Measurements from ENCODE around the gene TNIK.

Gene TNIK

DNA sequence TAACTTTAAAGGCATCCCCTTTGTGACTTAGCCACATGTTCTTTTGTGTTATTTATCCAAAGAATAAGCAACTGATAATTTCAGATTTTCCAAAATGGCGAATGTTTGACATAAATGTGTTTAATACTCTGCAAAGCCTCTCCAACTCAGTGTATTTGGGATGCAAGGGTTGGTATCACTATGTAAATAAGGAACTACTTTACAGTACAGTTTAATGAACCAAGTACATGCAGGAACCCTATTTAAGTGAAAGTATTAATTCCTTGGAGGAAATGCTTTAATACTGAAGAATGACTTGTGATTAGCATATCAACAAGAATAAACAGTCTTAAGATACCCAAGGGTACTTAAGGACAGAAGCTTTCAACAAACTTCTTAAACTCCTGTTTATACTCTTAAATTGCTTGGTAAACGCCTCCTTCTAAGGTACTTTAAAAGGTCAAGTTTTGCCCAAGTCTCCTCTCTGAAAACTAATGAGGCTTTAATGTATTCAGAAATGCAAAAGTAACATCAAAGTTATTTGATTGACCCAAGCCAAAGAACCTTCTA, 107.7 kb downstream of the TNIK start:
- Histone ChIP-seq H2AFZ (ENCODE audit: low read length) (no peak overlapping the region), H4K20me1 (ENCODE audit: insufficient read depth, low read length) (no peaks in the 10 kb centered on the region), H3K27ac (ENCODE audit: low read depth, low read length, poor library complexity, severe bottlenecking) (no peak overlapping the region), H3K4me3 (ENCODE audit: low read depth, low read length, poor library complexity, severe bottlenecking) (no peak overlapping the region), H3K4me1 (ENCODE audit: insufficient read depth, low read length, severe bottlenecking) (no peaks in the 10 kb centered on the region), H3F3A (ENCODE audit: insufficient read depth, low read length) (no peaks in the 10 kb centered on the region), H3K79me2 (ENCODE audit: insufficient read depth, low read length) (no peaks in the 10 kb centered on the region), H3K9ac (ENCODE audit: low read length) (no peak overlapping the region), H3K36me3 (ENCODE audit: insufficient read depth, low read length) (no peaks in the 10 kb centered on the region), H3K9me3 (ENCODE audit: low read length) (no peaks in the 10 kb centered on the region), H3K4me2 (ENCODE audit: low read length) (no peak overlapping the region), H3K27me3 (ENCODE audit: insufficient read depth, low read length) (no peaks in the 10 kb centered on the region), H3K9me2 (ENCODE audit: low read depth, low read length) (no peaks in the 10 kb centered on the region)
- TF ChIP-seq EZH2 (IDR thresholded peaks at IDR 0.05; ENCODE audit: borderline replicate concordance, low read length) (no peak), CTCF (IDR thresholded peaks at IDR 0.05; ENCODE audit: low read length) (no peak)

GRCh38 chr3:171351676-171352075, 108.5 kb downstream of the TNIK start:
- no peaks in the 10 kb centered on the region for H3K9me3 ChIP-seq (ENCODE audit: low read length)
- no peaks in the 10 kb centered on the region for H3K27me3 ChIP-seq (ENCODE audit: insufficient read depth, low read length)
- H3K27ac ChIP-seq (ENCODE audit: low read depth, low read length, poor library complexity, severe bottlenecking) = no peak overlapping the region
- no peak overlapping the region for H3K9ac ChIP-seq (ENCODE audit: low read length)
- H3K4me1 ChIP-seq (ENCODE audit: insufficient read depth, low read length, severe bottlenecking) = no peaks in the 10 kb centered on the region
- no peaks in the 10 kb centered on the region for H3K79me2 ChIP-seq (ENCODE audit: insufficient read depth, low read length)
- H3K9me2 ChIP-seq (ENCODE audit: low read depth, low read length) = no peaks in the 10 kb centered on the region
- no peaks in the 10 kb centered on the region for H3F3A ChIP-seq (ENCODE audit: insufficient read depth, low read length)
- no peak for TF ChIP-seq CTCF (IDR thresholded peaks at IDR 0.05; ENCODE audit: low read length)
- no peak for TF ChIP-seq EZH2 (IDR thresholded peaks at IDR 0.05; ENCODE audit: borderline replicate concordance, low read length)
- no peak overlapping the region for H3K4me2 ChIP-seq (ENCODE audit: low read length)
- H2AFZ ChIP-seq (ENCODE audit: low read length) = no peak overlapping the region
- H4K20me1 ChIP-seq (ENCODE audit: insufficient read depth, low read length) = no peaks in the 10 kb centered on the region
- H3K4me3 ChIP-seq (ENCODE audit: low read depth, low read length, poor library complexity, severe bottlenecking) = no peak overlapping the region
- no peaks in the 10 kb centered on the region for H3K36me3 ChIP-seq (ENCODE audit: insufficient read depth, low read length)

DNA sequence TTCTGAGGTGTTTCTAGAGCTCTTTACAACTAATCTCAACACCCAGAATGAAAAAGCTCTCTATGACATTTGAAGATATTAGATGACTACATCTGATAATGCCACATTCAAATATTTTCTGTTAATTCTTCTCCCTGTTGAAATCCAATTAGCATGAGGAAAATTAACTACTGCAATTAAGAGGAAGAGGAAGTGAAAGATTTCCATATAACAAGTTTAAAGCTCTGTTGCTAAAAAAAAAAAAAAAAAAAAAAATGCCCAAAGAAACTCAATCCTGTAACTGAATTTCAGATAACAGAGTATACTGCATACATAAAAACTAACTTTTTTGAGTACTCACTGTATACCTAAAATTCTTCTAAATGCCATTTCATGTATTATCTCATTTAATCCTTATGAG, 109.8 kb downstream of the TNIK start:
- no peaks in the 10 kb centered on the region for H4K20me1 ChIP-seq (ENCODE audit: insufficient read depth, low read length)
- H3K27ac ChIP-seq (ENCODE audit: low read depth, low read length, poor library complexity, severe bottlenecking) = no peak overlapping the region
- TF ChIP-seq CTCF (IDR thresholded peaks at IDR 0.05; ENCODE audit: low read length) (no peak), EZH2 (IDR thresholded peaks at IDR 0.05; ENCODE audit: borderline replicate concordance, low read length) (no peak)
- H3K4me3 ChIP-seq (ENCODE audit: low read depth, low read length, poor library complexity, severe bottlenecking) = no peak overlapping the region
- H3K36me3 ChIP-seq (ENCODE audit: insufficient read depth, low read length) = no peaks in the 10 kb centered on the region
- no peak overlapping the region for H3K9ac ChIP-seq (ENCODE audit: low read length)
- H3K79me2 ChIP-seq (ENCODE audit: insufficient read depth, low read length) = no peaks in the 10 kb centered on the region
- no peaks in the 10 kb centered on the region for H3F3A ChIP-seq (ENCODE audit: insufficient read depth, low read length)
- H3K4me2 ChIP-seq (ENCODE audit: low read length) = no peak overlapping the region
- no peak overlapping the region for H2AFZ ChIP-seq (ENCODE audit: low read length)
- H3K9me2 ChIP-seq (ENCODE audit: low read depth, low read length) = no peaks in the 10 kb centered on the region
- H3K27me3 ChIP-seq (ENCODE audit: insufficient read depth, low read length) = no peaks in the 10 kb centered on the region
- no peaks in the 10 kb centered on the region for H3K9me3 ChIP-seq (ENCODE audit: low read length)
- H3K4me1 ChIP-seq (ENCODE audit: insufficient read depth, low read length, severe bottlenecking) = no peaks in the 10 kb centered on the region

Measured in OCI-LY1 (cell line).